Jurkat, Clone E6-1 (cell line): ENCODE data around the gene CCDC171.
A peak's percentile ranks its signal among the peaks of the same experiment; 100 is the strongest.
"Not testable (repeated sequence)": the region's sequence is repeated elsewhere in the genome, so short reads cannot be mapped to it uniquely, and the experiment has no call there.

Experiments used
- DNase-seq: peaks from one replicate; pipeline ENCODE4 v3.0.0-alpha.2; 2011; ENCODE audit warnings: low read depth, low spot score
- H3K4me3 ChIP-seq: 2 replicates; pipeline ENCODE4 v1.5.1; 2011; ENCODE audit warnings: mild to moderate bottlenecking, low read length, control low read depth, moderate library complexity

CCDC171 gene

DNA sequence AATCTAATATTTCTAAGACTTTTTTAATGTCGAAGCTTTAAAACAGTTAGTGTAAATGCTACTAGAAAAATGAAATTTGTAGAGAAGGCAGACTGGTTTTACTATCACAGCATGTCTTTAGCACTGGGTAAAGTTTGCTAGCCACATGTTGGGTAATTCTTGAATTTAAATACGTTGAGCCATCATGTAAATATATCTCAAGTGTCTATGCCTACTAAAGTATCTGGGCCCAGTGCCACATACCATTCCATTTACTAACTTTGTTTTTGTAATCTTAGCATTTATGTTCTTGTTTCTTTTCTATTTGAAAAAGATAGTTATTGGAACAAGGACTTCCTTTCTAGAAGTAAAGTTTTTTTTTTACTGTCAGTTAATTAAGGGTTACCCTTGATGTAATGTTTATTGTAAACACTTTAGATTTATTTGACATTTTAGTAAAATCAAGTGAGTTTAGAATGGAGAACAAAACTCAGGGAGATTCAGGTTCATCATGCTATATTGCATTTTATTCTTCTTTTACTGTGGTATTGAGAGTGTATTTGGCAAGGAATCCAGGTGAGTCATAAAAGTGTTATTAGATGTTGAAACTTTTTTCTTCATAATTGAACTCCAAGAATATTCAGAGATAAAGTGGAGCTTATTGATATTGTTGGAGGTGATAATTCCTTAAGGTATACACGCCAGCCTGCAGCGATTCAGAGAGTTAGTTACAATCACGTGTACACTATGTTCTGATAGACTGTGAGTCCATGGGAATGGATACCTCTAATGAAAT is 182.4 kb downstream of the CCDC171 start:
- no peak overlapping the region for H3K4me3 ChIP-seq
- DNase-seq, result no peak

DNA sequence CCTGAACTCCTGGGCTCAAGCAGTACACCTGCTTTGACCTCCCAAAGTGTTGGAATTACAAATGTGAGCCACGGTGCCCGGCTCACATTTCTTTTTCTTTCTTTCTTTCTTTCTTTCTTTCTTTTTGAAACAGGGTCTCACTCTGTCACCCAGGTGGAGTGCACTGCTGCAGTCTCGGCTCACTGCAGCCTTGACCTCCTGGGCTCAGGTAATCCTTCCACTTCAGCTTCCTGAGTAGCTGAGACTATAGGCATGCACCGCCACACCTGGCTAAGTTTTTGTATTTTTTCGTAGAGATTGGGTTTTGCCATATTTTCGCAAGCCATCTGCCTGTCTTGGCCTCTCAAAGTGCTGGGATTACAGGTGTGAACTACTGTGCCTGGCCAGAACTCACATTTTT is 183.7 kb downstream of the CCDC171 start:
- H3K4me3 ChIP-seq, result no peak overlapping the region
- DNase-seq, result no peak

DNA sequence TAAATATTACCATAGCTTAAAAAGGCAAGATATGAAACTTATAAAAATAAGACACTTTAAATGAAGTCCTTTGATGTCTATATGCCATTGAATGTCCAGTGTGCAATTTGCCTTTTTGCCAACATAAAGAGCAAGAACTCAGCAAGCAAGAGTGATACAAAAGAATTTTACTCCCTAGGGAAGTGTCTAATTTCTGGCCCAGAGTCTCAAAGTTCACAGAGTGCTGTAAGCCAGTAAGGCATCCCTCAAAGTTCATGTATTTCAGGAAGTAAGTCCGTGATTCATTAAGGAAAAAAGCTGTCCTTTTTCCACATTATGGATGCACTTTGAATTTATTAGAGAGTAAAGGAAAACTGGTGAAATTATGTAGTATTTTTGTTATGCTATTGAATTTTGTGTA is 185.2 kb downstream of the CCDC171 start:
- H3K4me3 ChIP-seq, result no peak overlapping the region
- DNase-seq, result no peak

DNA sequence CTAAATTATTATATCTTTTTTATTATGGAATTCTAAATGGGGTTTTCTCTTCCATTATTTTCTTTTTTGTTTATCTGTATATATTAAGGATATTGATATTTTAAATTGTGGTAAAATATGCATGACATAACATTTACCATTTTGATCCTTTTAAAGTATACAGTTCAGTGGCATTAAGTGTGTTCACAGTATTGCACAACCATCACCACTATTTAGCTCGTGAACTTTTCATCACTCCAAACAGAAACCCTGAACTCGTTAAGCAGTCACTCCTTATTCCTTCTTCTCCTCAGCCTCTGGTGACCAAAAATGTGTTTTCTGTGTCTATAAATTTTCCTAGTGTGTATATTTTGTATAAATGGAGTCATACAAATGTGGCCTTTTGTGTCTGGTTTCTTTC is 188.2 kb downstream of the CCDC171 start:
- no peak for DNase-seq
- no peak overlapping the region for H3K4me3 ChIP-seq

DNA sequence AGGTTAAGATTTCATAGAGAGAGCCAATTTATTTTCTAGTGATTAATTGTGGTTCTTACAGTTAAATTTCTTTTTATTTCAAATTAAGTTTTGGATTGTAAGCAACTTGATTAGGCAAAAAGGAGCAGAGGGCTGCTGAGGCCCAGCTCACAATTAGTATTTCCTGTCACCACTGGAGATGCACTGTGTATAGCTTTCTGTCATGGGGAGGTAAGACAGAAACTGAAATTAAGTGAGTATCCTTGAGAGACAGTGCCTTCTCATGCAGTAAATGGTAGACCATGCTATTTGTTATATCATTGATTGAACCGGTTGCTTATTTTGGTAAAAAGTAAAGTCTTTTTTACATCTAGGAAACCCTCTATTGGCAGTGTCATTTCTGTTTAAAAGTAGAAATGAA is 190.7 kb downstream of the CCDC171 start:
- no peak for DNase-seq
- H3K4me3 ChIP-seq, result no peak overlapping the region

DNA sequence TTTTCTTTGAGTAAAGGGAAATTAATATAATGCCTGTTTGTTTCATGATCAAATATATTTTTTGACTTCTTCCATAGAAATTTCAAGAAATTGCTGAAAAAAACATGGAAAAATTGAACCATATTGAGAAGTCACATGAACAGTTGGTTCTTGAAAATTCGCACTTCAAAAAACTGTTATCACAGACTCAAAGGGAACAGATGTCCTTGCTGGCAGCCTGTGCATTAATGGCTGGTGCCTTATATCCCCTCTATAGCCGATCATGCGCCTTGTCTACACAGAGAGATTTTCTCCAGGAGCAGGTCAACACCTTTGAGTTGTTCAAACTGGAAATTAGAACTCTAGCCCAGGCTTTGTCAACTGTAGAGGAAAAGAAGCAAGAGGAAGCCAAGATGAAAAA is 191.4 kb downstream of the CCDC171 start:
- DNase-seq, result no peak
- H3K4me3 ChIP-seq, result no peak overlapping the region

DNA sequence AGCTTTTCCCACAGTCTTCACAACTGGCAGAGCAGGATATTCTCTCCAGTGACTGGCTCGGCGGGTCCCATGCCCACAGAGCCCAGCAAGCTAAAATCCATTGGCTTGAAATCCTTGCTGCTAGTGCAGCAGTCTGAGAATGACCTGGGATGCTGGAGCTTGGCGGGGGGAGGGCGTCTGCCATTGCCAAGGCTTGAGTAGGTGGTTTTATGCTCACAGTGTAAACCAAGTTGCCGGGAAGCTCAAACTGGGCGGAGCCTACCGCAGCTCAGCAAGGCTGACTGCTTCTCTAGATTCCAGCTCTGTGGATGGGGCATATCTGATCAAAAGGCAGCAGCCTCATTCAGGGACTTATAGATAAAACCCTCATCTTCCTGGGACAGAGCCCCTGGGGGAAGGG is 194.1 kb downstream of the CCDC171 start:
- no peak overlapping the region for H3K4me3 ChIP-seq
- no peak for DNase-seq

DNA sequence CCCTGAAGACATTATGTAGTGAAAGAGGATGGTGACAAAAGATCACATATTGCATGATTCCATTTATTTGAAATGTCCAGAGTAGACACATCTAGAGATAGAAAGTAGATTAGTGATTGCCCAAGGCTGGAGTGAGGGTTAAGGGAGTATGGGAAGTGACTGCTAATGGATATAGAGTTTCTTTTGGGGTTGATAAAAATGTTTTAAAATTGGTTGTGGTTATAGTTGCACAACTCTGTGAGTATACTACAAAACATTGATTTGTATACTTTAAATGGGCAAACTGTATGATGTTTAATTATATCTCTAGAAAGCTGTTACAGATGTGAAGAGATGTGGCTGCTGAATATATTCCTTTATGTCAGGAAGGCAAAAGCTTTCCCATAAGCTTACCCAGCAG is 202.8 kb downstream of the CCDC171 start:
- no peak for DNase-seq

DNA sequence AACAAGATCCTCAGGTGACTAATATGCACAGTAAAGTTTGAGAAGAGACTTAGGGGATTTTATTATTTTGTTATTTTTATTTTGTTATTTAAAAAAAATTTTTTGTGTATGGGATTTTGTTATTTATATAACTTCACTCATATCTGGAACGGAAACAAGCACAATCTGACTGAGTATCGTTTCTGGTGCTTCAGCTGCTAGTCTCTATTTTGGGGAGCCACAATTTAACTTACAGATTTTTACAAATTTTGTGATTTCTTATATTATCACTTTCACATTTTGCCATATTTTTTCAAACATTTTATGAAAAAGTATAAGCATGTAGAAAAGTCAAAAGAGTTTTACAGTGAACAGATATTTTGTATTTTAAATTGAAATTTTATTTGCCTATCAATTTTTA is 208.7 kb downstream of the CCDC171 start:
- DNase-seq, result no peak
- no peak overlapping the region for H3K4me3 ChIP-seq

More for the DNA sequence above, 202.8 kb downstream of the CCDC171 start:
- no peak overlapping the region for H3K4me3 ChIP-seq

DNA sequence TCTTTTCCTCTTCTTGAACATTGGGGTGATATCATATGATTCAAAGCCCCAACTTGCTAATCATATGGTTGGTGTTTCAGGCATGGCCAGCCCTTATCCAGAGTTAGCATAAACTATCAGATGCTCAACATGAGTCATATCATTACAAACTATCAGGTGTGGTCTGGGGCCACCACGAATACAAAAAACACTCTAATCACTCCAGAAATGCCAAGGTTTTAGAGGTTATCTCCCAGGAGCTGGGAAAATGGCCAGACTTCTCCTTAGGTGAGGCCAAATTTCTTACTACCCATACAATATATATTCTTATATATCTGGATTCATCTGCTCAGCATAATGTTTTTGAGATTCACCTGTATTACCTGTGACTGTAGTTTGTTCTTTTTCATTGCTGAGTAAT is 210.5 kb downstream of the CCDC171 start:
- DNase-seq, result no peak
- no peak overlapping the region for H3K4me3 ChIP-seq

DNA sequence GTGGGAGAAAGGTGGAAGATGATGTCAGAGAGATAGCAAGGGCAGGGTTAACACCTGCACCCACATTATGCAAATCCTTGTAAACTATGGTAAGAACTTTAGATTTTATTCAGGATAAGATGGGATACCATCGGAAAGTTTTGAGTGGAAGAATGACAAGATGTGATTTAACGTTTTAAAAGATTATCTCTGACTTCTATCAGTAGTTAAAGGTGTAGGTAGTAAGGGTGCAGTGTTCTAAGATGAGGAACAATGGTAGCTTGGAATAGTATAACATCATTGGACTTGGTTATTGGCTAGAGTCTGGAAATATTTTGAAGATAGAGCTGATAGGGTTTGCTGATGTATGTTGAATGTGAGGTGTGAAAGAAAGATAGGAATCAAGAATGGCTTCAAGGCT is 211.3 kb downstream of the CCDC171 start:
- no peak overlapping the region for H3K4me3 ChIP-seq
- no peak for DNase-seq

DNA sequence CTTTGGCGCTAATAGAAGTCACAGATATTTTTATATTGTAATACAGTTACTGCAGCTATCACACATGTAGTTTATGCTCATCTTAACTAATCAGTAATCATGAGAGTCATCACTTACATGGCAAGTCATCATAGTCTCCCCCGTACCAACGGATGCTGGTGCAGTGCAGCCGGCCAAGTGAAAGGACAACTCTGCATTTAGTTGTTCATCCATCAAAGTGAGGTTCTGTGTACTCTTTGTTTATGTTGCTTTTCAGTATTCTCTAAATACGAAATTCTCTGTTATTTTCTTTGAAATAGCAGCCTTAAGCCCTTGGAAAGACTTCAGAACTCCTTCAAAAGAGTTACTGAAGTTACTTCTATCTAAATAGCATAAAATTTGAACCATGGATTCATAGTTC is 216.7 kb downstream of the CCDC171 start:
- H3K4me3 ChIP-seq, result no peak overlapping the region
- DNase-seq, result no peak

DNA sequence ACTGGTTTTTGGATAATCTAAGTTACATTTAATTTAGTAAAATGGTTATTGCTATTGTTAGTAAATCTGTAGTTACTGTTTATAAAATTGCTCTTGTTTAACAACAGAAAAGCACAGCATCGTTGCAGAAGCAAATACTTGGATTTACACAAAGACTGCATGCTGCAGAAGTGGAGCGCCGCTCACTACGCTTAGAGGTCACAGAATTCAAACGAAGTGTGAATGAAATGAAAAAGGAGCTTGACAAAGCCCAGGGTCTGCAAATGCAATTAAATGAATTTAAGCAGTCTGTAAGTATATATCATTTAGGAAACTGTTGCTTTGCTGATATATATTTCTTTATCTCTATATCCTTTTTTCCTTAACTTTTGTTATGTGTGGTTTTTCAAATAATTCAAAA is 226.0 kb downstream of the CCDC171 start:
- no peak overlapping the region for H3K4me3 ChIP-seq
- DNase-seq, result no peak

DNA sequence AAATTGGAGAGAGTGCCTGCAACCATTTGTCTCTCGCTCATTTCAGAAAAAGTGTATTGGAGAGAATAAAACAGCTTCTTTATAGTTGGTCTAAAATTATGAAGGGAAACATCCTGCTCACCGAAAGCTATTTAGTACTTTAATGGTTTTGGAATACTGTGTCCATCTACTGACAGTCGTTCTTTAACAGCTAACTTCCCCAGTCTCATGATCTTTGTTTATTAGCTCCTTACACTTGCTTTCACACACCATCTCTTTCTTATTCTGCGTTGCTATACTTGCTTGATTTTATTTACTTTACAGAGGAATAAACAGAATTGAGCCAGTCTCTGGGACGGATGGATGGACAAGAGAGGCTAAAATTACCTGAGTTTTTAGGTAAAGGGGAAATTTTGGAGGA is 229.3 kb downstream of the CCDC171 start:
- no peak for DNase-seq
- H3K4me3 ChIP-seq, result no peak overlapping the region

DNA sequence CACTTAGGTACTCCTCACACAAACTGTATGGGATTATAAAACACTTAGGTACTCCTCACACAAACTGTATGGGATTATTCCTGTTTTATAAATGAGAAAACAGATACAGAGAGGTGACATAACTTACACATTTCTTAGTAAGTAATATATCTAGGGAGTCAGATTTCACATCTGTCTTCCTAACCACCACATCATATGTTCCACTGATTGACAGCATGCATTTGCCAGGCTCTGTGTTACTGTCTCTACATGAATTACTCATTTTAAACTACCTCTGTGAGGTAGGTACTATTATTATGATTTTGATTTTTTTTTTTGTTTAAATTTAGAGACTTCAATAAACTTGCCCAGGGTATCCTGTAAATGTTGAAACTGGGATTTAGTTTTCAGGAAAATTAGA is 232.7 kb downstream of the CCDC171 start:
- no peak for DNase-seq
- no peak overlapping the region for H3K4me3 ChIP-seq

DNA sequence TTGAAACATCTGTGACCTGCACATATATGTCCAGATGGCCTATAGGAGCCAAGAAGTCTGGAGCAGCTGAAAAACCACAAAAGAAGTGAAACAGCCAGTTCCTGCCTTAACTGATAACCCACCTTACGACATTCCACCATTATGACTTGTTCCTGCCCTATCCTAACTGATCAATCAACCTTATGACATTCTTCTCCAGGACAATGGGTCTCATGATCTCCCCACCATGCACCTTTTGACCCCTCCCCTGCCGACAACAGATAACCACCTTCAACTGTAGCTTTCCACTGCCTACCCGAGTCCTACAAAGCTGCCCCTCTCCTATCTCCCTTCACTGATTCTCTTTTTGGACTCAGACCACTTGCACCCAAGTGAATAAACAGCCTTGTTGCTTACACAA is 233.8 kb downstream of the CCDC171 start:
- no peak for DNase-seq
- H3K4me3 ChIP-seq, result no peak overlapping the region

DNA sequence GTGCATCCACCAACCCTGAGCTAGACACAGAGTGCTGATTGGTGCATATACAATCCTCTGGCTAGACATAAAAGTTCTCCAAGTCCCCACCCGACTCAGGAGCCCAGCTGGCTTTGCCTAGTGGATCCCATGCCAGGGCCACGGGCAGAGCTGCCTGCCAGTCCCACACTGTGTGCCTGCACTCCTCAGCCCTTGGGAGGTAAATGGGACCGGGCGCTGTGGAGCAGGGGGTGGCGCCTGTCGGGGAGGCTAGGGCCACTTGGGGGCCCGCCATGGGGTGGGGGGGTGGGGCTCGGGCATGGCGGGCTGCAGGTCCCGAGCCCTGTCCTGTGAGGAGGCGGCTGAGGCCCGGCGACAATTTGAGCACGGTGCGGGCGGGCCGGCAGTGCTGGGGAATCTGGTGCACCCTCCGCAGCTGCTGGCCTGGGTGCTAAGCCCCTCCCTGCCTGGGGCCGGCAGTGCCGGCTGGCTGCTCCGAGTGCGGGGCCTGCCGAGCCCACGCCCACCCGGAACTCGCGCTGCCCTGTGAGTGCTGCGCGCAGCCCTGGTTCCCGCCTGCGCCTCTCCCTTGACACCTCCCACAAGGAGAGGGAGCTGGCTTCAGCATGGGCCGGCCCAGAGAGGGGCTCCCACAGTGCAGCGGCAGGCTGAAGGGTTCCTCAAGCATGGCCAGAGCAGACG is 257.5 kb downstream of the CCDC171 start:
- DNase-seq, result not testable (repeated sequence)

DNA sequence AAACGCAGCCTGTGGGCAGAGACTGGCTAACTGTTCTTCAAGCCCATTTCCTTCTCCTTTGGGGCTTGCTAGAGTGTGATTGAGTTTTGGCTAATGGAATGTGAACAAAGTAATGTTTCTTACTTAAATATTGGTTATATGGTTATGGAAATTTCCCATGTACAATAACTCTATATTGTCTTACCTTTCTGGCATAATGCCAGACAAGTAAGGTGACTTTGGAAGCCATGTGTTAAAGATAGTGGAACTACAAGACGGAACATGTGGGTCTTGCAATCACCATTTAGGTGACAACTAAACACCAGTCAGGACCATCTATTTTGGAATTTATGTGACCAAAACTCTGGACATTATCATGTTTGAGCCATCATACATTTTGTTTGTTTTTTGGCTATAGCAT is 260.2 kb downstream of the CCDC171 start:
- no peak overlapping the region for H3K4me3 ChIP-seq
- no peak for DNase-seq

More for the DNA sequence above, 257.5 kb downstream of the CCDC171 start:
- H3K4me3 ChIP-seq, result not testable (repeated sequence)

DNA sequence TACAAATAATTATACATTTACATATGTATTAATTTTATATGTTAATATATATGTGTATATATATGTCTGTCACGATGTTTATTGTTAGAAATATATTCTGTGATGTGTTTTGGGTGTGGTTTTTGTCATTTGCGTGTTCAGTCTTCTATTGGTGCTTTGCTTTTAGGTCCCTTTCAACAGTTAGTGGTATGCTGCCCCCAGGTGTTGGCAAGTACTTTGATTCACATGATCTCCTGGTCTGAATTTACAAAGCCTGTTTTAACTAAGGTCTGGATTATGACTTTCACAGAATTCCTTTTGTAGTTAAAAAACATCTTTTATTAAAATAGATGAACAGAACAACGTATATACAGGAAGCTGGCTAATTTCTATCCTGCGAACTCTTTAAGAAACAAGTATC is 271.5 kb downstream of the CCDC171 start:
- H3K4me3 ChIP-seq, result no peak overlapping the region
- DNase-seq, result peak; percentile 24

DNA sequence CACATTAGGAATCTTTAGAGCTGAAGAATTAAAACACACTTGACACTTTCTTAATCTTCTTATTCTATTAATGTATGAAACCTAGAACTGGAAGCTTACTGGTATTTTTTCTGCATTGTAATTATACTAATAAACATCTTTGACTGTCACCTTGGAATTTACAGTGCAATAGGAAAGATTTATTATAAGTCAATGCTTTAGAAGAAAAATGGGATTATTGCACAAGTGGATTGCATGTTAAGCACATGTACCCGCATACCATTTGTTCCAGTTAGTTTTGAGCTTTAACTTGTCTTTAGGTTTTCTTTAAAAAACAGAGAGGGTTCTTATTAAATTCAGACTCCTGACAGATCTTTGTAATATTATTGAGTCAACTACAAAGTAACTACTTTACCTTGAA is 278.5 kb downstream of the CCDC171 start:
- DNase-seq, result no peak
- no peak overlapping the region for H3K4me3 ChIP-seq

DNA sequence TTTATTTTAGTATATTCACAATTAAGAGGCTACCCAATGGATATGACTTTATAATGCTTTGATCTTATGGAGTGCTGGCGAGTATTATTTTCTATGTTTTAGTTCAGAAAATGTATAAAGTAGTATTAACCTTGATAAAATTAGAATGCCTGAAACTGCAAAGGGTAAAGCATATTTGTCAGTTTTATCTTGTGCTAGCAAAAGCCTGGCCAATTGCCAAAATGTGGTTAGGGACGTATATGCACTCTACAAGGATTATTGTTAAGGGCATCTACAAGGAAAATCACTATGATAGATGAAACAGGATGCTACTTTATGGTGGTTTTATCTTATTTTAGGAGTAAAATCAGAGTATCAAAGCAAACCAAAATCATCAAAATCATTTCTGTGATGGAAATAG is 281.7 kb downstream of the CCDC171 start:
- no peak overlapping the region for H3K4me3 ChIP-seq
- DNase-seq, result peak; percentile 31
